ENCODE measurements around the gene F12. TPM values are rescaled to one million over a fixed set of nuclear protein-coding genes. Genes with fewer than 3 reads are reported as not detected.
"Not testable (repeated sequence)": the region's sequence is repeated elsewhere in the genome, so short reads cannot be mapped to it uniquely, and the experiment has no call there.

Gene F12
- total RNA-seq, 1 donor from 2014 or later, result 0.51 TPM

- no peak for DNase-seq (ENCODE audit: low read depth in 2 of 2)
Observed at GRCh38 chr5:177432839-177433657, 23.7 kb upstream of the F12 start.

- no peak for DNase-seq (ENCODE audit: low read depth in 2 of 2)
Observed at GRCh38 chr5:177432143-177432838, 22.9 kb upstream of the F12 start.

DNA sequence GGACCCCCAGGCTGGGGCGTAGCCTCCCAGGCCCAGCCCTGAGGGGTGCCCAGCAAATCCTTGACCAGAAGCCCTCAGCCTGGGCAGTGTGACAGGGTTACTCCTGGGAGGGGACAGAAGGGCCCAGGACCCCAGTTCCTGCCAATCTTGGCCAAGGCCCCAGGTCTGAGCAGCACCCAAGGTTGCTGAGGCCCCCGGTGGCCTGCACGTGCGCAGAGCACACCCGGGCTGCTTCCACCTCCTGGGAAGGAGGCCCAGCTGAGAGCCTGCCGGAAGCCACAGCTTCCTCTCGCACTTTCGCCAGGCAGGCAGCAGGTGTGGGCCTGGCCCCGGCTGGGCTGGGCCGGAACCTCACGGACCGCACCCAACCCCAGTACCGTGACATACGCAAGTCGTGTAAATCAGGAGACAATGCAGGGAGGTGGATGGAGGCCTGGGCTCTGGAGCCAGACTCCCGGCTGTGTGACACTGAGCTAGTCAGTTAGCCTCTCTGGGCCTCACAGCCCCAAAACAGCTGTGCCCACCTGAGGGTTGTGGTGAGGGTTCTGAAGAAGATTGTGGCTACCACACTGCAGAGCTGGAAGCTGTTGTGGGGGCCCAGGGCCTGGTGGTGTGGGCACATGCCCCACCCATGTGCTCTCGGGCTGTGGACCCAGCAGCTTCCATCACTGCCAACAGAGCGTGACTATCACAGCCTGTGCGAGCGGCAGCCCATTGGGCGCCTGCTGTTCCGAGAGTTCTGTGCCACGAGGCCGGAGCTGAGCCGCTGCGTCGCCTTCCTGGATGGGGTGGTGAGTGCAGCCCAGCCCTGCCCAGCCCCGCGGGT is 22.2 kb upstream of the F12 start:
- peak in 1 of 2 donors; percentile 18 for DNase-seq (ENCODE audit: low read depth in 2 of 2)

DNA sequence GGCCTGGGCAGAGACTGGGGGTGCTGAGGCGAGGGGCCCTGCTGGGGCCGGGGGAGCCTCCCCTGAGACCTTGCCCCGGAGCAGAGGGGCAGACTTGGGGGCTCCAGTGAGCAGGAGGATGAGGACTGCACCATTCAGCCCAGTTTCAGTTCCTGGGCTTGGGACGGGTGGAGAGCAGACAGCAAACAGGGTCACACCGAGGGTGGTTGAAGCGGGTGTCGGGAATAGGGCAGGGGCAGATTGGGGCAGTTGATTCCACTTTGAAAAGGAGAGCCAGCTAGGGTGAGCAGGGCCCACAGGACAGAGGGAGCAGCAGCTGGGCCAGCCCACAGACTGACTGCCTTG is 21.6 kb upstream of the F12 start:
- DNase-seq (ENCODE audit: low read depth in 2 of 2), result no peak

- DNase-seq (ENCODE audit: low read depth in 2 of 2), result no peak
Observed at GRCh38 chr5:177430140-177430951, 21.0 kb upstream of the F12 start.

DNA sequence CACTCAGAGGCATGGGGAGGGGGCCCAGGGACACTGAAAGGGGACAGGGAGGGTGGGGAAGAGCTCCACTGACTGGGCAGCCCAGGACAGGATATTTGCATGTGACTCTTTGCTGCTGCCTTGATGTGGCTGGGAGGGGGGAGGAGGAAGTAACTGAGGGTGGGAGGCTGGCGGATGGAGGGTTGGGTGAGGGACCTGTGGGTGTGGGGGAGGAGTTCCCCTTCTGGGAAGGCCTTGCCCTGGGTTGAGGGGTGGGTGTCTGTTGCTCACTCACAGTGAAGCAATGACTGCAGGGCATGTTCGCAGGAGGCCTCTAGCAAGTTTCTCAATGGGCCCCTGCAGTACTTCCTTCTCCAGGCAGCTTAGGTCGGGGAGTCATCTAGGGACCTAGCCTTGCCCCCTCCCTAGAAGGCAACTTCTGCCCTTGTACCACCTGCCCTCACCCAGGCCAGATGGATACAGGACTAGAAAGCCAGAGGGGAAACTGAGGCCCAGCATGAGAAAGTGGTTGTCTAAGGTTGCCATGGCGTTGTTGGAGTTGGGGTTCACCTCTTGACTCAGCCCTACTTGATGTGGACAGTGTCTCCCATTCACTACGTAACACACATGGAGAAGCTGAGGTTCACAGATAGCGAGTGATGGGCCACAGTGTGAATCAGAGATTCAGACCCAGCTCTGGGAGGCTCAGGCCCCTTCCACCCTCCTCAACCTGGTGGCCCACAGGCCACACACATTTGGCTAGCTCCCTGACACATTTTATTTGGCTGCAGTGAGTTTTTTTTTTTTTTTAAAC is 20.1 kb upstream of the F12 start:
- DNase-seq (ENCODE audit: low read depth in 2 of 2), result no peak

- DNase-seq (ENCODE audit: low read depth in 2 of 2), result no peak
Observed at GRCh38 chr5:177428574-177429217, 19.3 kb upstream of the F12 start.

DNA sequence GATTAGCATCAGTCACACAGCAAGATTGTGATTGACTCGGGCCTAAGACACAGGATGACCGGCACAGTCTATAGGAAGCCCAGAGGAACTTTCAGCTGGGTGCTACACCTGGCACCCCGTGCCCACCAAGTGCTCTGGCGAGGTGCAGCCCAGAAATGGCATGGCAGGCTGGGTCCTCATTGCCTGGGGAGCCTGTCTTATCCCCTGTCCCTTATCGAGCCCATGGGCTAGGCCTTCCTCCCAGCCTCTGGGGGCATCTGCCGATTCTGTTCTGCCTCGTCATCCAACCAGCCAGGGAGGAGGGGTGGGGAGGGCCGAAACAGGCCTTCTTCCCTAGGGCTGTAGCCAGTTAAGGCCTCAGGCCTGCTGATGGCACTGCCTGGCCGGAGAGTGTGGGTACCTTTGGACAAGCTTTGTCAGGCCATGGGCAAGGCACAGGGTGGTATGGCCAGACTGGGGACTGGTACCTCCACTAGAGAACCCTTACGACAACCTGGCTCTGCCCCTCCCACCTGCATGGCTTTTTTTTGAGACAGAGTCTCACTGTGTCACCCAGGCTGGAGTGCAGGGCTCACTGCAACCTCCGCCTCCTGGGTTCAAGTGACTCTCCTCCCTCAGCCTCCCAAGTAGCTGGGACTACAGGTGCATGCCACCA is 18.7 kb upstream of the F12 start:
- DNase-seq (ENCODE audit: low read depth in 2 of 2), result no peak

DNA sequence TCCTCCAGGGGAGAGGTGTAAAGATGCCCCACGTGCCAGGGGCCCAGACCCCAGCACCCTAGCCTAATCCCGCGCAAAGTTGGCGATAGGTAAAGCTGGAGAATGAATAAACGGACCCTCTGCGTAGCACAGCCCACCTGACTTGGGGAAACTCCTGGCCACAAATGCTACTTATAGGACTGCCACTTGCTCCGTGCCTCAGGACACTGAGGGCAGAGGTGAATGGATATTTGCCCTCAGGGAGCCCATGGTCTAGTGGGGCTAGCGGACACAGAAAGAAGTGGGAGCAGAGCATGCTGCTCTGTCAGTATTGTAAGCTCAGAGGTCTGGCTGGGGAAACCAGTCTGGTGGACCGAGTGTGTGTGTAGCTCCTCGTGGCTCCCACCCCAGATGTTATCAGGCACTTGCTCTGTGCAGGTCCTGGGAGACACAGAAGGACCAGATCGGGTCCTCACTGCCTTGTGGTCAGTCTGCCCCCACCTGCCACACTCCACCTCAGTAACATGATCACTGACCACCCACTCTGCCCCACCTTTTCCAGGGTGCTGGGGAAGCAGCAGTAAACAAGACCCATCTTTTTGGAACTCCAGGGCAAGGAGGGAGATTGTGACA is 18.0 kb upstream of the F12 start:
- DNase-seq (ENCODE audit: low read depth in 2 of 2), result no peak

DNA sequence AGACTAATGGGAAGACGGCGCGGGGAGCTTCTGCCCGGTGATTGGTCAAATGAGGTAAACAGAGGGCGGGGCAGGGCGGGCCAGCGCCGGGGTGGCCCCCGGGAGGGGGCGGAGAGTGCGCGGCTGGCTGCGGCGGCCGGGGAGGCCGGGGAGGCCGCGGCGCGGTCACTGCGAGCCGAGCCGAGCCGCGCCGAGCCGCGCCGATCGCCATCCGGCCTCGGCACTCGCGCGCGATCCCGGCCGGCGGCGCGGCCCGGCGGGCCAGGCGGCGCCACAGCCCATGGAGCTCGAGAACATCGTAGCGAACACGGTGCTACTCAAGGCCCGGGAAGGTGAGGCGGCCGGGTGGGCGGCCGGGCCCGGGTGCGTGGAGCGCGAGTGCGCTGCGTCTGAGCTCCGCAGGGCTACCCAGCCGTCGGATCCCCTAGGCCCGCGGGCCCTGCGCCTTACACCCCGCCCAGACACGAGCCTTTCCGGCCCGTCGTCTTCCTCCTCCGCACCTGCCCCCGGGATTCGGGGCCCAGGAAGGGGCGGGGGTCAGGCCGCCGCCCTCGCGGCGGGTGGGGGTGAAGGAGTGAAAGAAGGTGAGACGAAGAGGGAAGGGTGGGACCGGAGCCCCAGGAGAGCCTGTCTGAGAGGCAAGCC is 17.3 kb upstream of the F12 start, which contains the start of gene GRK6:
GRK6 (plus strand) TSS at position 111 of the 645 bp plus-strand sequence; CDS start at position 281, 170 bp downstream.
- no peak for DNase-seq (ENCODE audit: low read depth in 2 of 2)

GRCh38 chr5:177425801-177426565 is 16.6 kb upstream of the F12 start:
- peak; percentile 100 for DNase-seq (ENCODE audit: low read depth in 2 of 2)

DNA sequence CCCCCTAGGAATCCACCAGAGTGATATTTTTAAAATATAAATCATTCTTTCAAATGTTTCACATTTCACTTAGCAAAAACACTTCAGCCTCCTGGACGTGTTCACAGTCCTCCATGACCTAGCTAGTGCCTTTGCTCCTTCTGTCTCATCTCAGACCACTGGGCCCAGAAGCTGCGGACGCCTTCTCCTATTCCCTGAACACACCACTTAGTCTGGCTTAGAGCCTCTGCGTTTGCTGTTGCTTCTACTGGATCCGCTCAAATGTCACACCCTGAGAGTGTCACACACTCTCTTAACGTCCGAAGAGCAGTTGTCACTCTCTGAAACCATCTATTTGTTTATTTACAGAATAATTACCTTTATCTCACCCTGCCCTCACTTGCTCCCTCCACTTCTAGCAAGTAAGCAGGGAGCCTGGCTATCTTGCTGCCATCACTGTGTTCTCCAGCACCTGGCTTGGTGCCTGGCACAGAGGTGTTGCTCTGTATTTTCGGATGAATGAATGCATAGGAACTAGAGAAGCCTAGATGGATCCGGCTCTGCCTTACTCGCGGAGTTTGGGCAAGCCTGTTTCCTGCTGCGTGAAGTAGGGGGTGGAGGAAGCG is 15.9 kb upstream of the F12 start:
- DNase-seq (ENCODE audit: low read depth in 2 of 2), result no peak

DNA sequence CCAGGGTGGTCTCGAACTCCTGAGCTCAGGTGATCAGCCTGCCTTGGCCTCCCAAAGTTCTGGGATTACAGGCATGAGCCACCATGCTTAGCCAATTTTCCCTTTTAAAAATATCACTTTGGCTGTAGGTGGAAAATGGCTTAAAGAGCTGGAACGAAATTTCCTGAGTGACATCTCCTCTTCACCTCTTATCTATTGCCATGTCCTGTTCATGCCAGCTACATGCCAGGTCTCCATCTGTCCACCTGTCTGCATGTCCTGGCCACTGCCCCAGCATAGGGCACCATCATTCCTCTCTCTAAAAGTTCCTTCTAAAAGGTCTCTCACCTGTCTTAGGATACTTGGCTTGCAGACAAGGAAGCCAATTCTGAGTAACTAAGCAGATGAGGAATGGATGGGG is 14.3 kb upstream of the F12 start:
- DNase-seq (ENCODE audit: low read depth in 2 of 2), result no peak

GRCh38 chr5:177421062-177421798 is 11.9 kb upstream of the F12 start:
- no peak for DNase-seq (ENCODE audit: low read depth in 2 of 2)

- DNase-seq (ENCODE audit: low read depth in 2 of 2), result not testable (repeated sequence)
Observed at GRCh38 chr5:177420472-177420871, 11.1 kb upstream of the F12 start.

GRCh38 chr5:177419046-177419445 is 9.7 kb upstream of the F12 start:
- no peak for DNase-seq (ENCODE audit: low read depth in 2 of 2)

- DNase-seq (ENCODE audit: low read depth in 2 of 2), result not testable (repeated sequence)
Observed at GRCh38 chr5:177417081-177417480, 7.7 kb upstream of the F12 start.
